IPS DF 4.7 (cell line): Measurements from ENCODE around the gene COQ3.

Experiments
- DNase-seq: peaks from one replicate; pipeline ENCODE4 v3.0.0-alpha.2; 2013; ENCODE audit warnings: low spot score; ENCODE audit errors: extremely low read depth

COQ3 gene

DNA sequence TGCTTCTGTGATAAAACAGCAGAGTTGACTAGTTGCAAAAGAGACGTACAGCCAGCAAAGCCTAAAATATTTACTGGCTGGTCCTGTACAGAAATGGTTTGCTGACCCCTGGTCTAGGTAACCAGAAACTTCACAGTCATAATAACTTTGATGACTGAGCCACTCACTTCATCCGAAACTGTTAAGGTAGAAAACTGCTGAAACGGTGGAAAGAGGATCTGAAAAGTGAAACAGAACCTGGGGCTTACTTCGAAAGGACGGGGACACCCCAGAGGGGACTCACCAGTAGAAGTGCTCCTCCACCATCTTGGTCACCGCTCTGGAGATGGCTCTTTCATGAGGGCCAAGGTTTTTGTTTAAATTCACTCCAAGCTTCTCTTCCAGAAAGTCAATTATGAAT lies 60.9 kb downstream of the COQ3 start:
- no peak for DNase-seq

DNA sequence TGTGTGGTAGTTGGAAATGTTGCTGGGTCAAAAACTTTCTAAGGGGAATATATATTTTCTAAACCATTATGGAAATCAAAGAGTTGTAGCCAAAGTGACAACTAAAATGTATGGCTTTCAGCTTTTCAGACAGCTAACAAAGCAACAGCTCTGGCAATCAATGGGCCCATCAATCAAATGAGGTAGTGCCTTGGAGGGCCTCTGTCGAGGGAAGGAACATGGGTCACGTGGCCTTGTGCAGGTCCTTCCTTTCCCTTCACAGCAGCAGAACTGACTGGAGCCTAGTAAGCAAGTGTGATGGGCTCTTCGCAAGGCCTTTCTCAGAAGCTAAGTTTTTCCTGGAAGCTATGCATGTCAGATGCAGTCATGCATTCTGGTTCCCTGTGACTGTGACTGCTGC lies 62.5 kb downstream of the COQ3 start:
- DNase-seq: no peak

DNA sequence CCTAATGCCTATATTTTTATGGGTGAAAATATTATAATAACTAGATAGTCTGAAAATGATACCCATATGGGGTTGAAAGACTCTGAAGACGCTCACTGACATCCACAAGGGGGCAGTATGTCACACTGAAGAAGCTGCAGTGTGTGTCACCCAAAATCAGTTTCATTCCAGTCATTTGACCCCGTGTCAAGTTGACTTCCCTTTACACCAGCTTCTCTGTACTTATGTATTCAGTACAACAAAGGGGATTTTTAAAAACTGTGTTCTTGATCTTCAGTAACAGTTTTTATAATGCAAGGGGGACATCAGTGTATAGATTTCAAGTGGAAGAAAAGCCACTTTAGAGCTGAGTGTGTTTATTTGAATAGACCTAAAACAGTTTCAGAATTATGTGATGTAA lies 63.8 kb downstream of the COQ3 start:
- no peak for DNase-seq

DNA sequence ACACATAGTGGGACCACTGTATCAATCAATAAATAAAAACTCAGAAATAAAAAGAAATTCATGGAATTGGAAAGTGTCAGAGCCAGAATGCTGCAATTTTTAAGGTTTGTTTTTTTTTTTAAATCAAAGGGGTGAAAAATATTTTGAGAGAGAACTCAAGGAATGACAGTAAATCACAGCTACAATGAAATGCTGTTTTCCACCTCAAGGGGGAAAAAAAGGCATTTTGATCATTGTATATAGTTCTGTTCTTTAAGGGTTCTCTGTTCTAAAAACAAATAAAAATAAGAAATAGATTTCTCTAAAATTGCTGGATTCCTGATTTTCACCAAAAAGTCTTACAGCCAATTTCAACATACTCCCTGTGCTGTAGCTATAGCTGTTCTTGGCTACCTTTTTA lies 69.0 kb downstream of the COQ3 start:
- DNase-seq: no peak
